Measurements from ENCODE around the gene WDTC1. TPM values are rescaled to one million over a fixed set of nuclear protein-coding genes. Genes with fewer than 3 reads are reported as not detected.

Gene WDTC1
- total and polyA plus RNA-seq, 2 of the 13 experiments (the other 11 are each of a cell fraction or from before 2014, with no cell fraction given): 5.5 TPM

DNA sequence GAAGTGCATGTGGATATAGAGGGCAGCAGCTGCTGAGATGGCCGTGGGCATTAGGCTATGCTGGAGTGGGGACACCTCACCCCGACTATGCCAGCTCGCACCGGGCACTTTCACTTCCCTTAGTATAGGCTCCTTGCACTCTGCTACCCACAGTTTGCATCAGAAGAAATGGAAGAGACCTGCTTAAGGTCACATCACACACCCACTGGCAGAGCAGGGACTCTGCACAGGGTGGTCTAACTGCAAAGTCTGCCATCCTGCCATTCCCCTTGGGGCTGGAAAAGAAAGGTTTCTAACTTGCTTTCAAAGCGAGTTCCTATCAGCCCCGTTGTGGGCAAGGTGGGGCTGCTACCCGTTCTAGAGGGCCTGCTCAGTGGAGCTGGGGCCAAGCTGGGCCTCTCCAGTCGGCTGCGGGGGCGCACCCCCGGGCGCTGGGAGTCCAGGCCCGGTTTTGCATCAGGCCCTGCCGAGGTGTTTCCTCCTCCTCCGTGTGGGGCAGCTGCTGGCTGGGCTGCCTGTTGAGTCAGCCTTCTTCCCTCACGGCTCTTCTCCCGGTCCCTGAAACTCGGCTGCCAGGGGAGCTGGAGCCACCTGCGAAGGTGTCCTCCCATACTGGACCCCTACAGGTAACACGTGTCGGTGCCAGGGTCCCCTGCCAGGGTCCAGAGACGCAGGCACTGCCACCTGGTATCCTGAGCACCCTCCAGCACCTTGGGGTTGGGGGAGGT, 107.3 kb downstream of the WDTC1 start, which contains the start of gene SYTL1 (continued):
- TF ChIP-seq, protein P1, sequence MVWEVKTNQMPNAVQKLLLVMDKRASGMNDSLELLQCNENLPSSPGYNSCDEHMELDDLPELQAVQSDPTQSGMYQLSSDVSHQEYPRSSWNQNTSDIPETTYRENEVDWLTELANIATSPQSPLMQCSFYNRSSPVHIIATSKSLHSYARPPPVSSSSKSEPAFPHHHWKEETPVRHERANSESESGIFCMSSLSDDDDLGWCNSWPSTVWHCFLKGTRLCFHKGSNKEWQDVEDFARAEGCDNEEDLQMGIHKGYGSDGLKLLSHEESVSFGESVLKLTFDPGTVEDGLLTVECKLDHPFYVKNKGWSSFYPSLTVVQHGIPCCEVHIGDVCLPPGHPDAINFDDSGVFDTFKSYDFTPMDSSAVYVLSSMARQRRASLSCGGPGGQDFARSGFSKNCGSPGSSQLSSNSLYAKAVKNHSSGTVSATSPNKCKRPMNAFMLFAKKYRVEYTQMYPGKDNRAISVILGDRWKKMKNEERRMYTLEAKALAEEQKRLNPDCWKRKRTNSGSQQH (CRISPR knock-in tag; IDR thresholded peaks at IDR 0.05; ENCODE audit: low read depth): no peak
- TF ChIP-seq TMF1 (CRISPR knock-in tag; IDR thresholded peaks at IDR 0.05; ENCODE audit: low read depth) (no peak), U2AF1 (optimal IDR thresholded peaks at IDR 0.05; ENCODE audit: low read depth, low read length) (no peak), FOXK1 (CRISPR knock-in tag; IDR thresholded peaks at IDR 0.05; ENCODE audit: borderline replicate concordance, low read depth) (no peak), CREB1 (IDR thresholded peaks at IDR 0.05) (no peak), CREB1 (CRISPR knock-in tag; IDR thresholded peaks at IDR 0.05) (no peak), TBX2 (CRISPR knock-in tag; IDR thresholded peaks at IDR 0.05; ENCODE audit: borderline replicate concordance) (peak; percentile 59; the same call in 1 of the 2 replicates), ZNF44 (CRISPR knock-in tag; IDR thresholded peaks at IDR 0.05) (no peak), ZNF678 (CRISPR knock-in tag; IDR thresholded peaks at IDR 0.05) (no peak), CCDC6 (CRISPR knock-in tag; IDR thresholded peaks at IDR 0.05) (no peak), TARDBP (CRISPR knock-in tag; IDR thresholded peaks at IDR 0.05) (peak; percentile 66; the same call in 1 of the 2 replicates), ATF7 (IDR thresholded peaks at IDR 0.05) (no peak), ATF7 (CRISPR knock-in tag; IDR thresholded peaks at IDR 0.05) (no peak), ZNF749 (CRISPR knock-in tag; IDR thresholded peaks at IDR 0.05; ENCODE audit: borderline replicate concordance) (no peak), PRMT3 (CRISPR knock-in tag; IDR thresholded peaks at IDR 0.05; ENCODE audit: borderline replicate concordance, low read depth) (no peak), CHCHD3 (CRISPR knock-in tag; IDR thresholded peaks at IDR 0.05) (0 out of 2 replicates have a peak, but pooled peaks have one; percentile 6), ZSCAN29 (CRISPR knock-in tag; conservative IDR thresholded peaks at IDR 0.05) (no peak), ZNF484 (CRISPR knock-in tag; IDR thresholded peaks at IDR 0.05; ENCODE audit: borderline replicate concordance, low read depth) (no peak), RELA (CRISPR knock-in tag; IDR thresholded peaks at IDR 0.05) (no peak), TP53 (CRISPR knock-in tag; conservative IDR thresholded peaks at IDR 0.05) (no peak), HNRNPL (IDR thresholded peaks at IDR 0.05; ENCODE audit: low read depth, low read length) (peak; percentile 82), IRF9 (CRISPR knock-in tag; IDR thresholded peaks at IDR 0.05; ENCODE audit: borderline replicate concordance) (0 out of 2 replicates have a peak, but pooled peaks have one; percentile 25), KLF13 (CRISPR knock-in tag; IDR thresholded peaks at IDR 0.05) (no peak)
- TF ChIP-seq, protein P2, sequence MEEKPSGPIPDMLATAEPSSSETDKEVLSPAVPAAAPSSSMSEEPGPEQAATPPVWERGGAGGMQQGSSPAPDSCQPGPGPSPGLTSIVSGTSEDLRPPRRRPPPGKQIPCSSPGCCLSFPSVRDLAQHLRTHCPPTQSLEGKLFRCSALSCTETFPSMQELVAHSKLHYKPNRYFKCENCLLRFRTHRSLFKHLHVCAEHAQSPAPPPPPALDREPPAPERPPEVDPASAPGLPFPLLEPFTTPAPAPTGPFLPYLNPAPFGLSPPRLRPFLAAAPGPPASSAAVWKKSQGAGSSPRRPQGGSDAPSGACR (CRISPR knock-in tag; IDR thresholded peaks at IDR 0.05): no peak
- TF ChIP-seq, protein P3, sequence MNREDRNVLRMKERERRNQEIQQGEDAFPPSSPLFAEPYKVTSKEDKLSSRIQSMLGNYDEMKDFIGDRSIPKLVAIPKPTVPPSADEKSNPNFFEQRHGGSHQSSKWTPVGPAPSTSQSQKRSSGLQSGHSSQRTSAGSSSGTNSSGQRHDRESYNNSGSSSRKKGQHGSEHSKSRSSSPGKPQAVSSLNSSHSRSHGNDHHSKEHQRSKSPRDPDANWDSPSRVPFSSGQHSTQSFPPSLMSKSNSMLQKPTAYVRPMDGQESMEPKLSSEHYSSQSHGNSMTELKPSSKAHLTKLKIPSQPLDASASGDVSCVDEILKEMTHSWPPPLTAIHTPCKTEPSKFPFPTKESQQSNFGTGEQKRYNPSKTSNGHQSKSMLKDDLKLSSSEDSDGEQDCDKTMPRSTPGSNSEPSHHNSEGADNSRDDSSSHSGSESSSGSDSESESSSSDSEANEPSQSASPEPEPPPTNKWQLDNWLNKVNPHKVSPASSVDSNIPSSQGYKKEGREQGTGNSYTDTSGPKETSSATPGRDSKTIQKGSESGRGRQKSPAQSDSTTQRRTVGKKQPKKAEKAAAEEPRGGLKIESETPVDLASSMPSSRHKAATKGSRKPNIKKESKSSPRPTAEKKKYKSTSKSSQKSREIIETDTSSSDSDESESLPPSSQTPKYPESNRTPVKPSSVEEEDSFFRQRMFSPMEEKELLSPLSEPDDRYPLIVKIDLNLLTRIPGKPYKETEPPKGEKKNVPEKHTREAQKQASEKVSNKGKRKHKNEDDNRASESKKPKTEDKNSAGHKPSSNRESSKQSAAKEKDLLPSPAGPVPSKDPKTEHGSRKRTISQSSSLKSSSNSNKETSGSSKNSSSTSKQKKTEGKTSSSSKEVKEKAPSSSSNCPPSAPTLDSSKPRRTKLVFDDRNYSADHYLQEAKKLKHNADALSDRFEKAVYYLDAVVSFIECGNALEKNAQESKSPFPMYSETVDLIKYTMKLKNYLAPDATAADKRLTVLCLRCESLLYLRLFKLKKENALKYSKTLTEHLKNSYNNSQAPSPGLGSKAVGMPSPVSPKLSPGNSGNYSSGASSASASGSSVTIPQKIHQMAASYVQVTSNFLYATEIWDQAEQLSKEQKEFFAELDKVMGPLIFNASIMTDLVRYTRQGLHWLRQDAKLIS (CRISPR knock-in tag; IDR thresholded peaks at IDR 0.05): no peak
